ENCODE data around the gene HCFC2.

Gene HCFC2

GRCh38 chr12:104073699-104074098 lies 9.4 kb downstream of the HCFC2 start:
- TF ChIP-seq CEBPB (IDR thresholded peaks at IDR 0.05) (no peak), TAF1 (IDR thresholded peaks at IDR 0.05; ENCODE audit: low read depth) (no peak), ZBTB7A (IDR thresholded peaks at IDR 0.05; ENCODE audit: low read depth) (no peak), EP300 (IDR thresholded peaks at IDR 0.05; ENCODE audit: borderline replicate concordance) (no peak), TEAD4 (IDR thresholded peaks at IDR 0.05) (no peak), MAX (IDR thresholded peaks at IDR 0.05) (no peak), FOXM1 (IDR thresholded peaks at IDR 0.05; ENCODE audit: borderline replicate concordance, low read depth) (no peak), YY1 (IDR thresholded peaks at IDR 0.05; ENCODE audit: low read depth) (no peak), EGR1 (IDR thresholded peaks at IDR 0.05) (no peak), CREB1 (IDR thresholded peaks at IDR 0.05; ENCODE audit: low read depth) (no peak), RAD21 (IDR thresholded peaks at IDR 0.05; ENCODE audit: low read depth) (no peak), TCF12 (IDR thresholded peaks at IDR 0.05; ENCODE audit: low read depth) (no peak), NFIC (IDR thresholded peaks at IDR 0.05) (no peak)
- TF ChIP-seq, protein P1, sequence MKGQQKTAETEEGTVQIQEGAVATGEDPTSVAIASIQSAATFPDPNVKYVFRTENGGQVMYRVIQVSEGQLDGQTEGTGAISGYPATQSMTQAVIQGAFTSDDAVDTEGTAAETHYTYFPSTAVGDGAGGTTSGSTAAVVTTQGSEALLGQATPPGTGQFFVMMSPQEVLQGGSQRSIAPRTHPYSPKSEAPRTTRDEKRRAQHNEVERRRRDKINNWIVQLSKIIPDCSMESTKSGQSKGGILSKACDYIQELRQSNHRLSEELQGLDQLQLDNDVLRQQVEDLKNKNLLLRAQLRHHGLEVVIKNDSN (IDR thresholded peaks at IDR 0.05) = no peak
- TF ChIP-seq, protein P2, sequence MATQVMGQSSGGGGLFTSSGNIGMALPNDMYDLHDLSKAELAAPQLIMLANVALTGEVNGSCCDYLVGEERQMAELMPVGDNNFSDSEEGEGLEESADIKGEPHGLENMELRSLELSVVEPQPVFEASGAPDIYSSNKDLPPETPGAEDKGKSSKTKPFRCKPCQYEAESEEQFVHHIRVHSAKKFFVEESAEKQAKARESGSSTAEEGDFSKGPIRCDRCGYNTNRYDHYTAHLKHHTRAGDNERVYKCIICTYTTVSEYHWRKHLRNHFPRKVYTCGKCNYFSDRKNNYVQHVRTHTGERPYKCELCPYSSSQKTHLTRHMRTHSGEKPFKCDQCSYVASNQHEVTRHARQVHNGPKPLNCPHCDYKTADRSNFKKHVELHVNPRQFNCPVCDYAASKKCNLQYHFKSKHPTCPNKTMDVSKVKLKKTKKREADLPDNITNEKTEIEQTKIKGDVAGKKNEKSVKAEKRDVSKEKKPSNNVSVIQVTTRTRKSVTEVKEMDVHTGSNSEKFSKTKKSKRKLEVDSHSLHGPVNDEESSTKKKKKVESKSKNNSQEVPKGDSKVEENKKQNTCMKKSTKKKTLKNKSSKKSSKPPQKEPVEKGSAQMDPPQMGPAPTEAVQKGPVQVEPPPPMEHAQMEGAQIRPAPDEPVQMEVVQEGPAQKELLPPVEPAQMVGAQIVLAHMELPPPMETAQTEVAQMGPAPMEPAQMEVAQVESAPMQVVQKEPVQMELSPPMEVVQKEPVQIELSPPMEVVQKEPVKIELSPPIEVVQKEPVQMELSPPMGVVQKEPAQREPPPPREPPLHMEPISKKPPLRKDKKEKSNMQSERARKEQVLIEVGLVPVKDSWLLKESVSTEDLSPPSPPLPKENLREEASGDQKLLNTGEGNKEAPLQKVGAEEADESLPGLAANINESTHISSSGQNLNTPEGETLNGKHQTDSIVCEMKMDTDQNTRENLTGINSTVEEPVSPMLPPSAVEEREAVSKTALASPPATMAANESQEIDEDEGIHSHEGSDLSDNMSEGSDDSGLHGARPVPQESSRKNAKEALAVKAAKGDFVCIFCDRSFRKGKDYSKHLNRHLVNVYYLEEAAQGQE (IDR thresholded peaks at IDR 0.05; ENCODE audit: low read depth) = no peak

GRCh38 chr12:104079024-104079423 lies 14.7 kb downstream of the HCFC2 start:
- TF ChIP-seq CREB1 (IDR thresholded peaks at IDR 0.05; ENCODE audit: low read depth) = no peak
- TF ChIP-seq FOXM1 (IDR thresholded peaks at IDR 0.05; ENCODE audit: borderline replicate concordance, low read depth) = no peak
- TF ChIP-seq, protein P1 (IDR thresholded peaks at IDR 0.05) = no peak
- no peak for TF ChIP-seq ZBTB7A (IDR thresholded peaks at IDR 0.05; ENCODE audit: low read depth)

DNA sequence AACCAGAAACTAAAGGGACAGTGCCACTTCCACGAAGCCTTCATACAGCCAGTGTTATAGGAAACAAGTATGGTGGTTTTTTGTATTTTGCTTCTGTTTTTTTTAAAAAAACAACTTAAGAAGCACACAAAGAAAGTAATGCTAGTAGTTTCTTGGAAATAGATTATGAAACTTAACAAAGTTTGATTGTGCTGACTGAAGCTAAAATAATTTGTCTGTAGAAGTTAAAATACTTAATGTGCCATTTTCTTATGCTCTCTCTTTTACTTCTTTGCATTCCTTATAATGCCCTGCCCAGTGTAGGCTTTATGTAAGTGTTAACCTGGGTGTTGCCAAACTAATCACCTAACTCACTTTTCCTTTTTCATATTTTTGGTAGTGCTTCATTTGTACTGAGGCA lies 16.4 kb downstream of the HCFC2 start:
- TF ChIP-seq TEAD4 (IDR thresholded peaks at IDR 0.05) = no peak
- TF ChIP-seq EGR1 (IDR thresholded peaks at IDR 0.05) = no peak
- TF ChIP-seq TCF12 (IDR thresholded peaks at IDR 0.05; ENCODE audit: low read depth) = no peak
- TF ChIP-seq EP300 (IDR thresholded peaks at IDR 0.05; ENCODE audit: borderline replicate concordance) = no peak
- TF ChIP-seq NFIC (IDR thresholded peaks at IDR 0.05) = no peak
- TF ChIP-seq RAD21 (IDR thresholded peaks at IDR 0.05; ENCODE audit: low read depth) = no peak
- TF ChIP-seq ZBTB7A (IDR thresholded peaks at IDR 0.05; ENCODE audit: low read depth) = no peak
- TF ChIP-seq, protein P1 (IDR thresholded peaks at IDR 0.05) = no peak
- TF ChIP-seq YY1 (IDR thresholded peaks at IDR 0.05; ENCODE audit: low read depth) = no peak
- no peak for TF ChIP-seq MAX (IDR thresholded peaks at IDR 0.05)
- TF ChIP-seq CEBPB (IDR thresholded peaks at IDR 0.05) = no peak
- no peak for TF ChIP-seq FOXM1 (IDR thresholded peaks at IDR 0.05; ENCODE audit: borderline replicate concordance, low read depth)
- no peak for TF ChIP-seq CREB1 (IDR thresholded peaks at IDR 0.05; ENCODE audit: low read depth)
- TF ChIP-seq TAF1 (IDR thresholded peaks at IDR 0.05; ENCODE audit: low read depth) = no peak
- TF ChIP-seq, protein P2 (IDR thresholded peaks at IDR 0.05; ENCODE audit: low read depth) = no peak

- TF ChIP-seq, protein P1 (IDR thresholded peaks at IDR 0.05) = no peak
- TF ChIP-seq TCF12 (IDR thresholded peaks at IDR 0.05; ENCODE audit: low read depth) (no peak), TAF1 (IDR thresholded peaks at IDR 0.05; ENCODE audit: low read depth) (no peak)
Measured at GRCh38 chr12:104083769-104084475, 19.6 kb downstream of the HCFC2 start.

GRCh38 chr12:104090685-104091084 lies 26.4 kb downstream of the HCFC2 start:
- TF ChIP-seq, protein P2 (IDR thresholded peaks at IDR 0.05; ENCODE audit: low read depth) = no peak
- TF ChIP-seq, protein P1 (IDR thresholded peaks at IDR 0.05) = no peak
- TF ChIP-seq TEAD4 (IDR thresholded peaks at IDR 0.05) (no peak), YY1 (IDR thresholded peaks at IDR 0.05; ENCODE audit: low read depth) (no peak), TAF1 (IDR thresholded peaks at IDR 0.05; ENCODE audit: low read depth) (no peak), NFIC (IDR thresholded peaks at IDR 0.05) (no peak), FOXM1 (IDR thresholded peaks at IDR 0.05; ENCODE audit: borderline replicate concordance, low read depth) (no peak), ZBTB7A (IDR thresholded peaks at IDR 0.05; ENCODE audit: low read depth) (no peak), CREB1 (IDR thresholded peaks at IDR 0.05; ENCODE audit: low read depth) (no peak), RAD21 (IDR thresholded peaks at IDR 0.05; ENCODE audit: low read depth) (no peak), CEBPB (IDR thresholded peaks at IDR 0.05) (no peak), TCF12 (IDR thresholded peaks at IDR 0.05; ENCODE audit: low read depth) (no peak), MAX (IDR thresholded peaks at IDR 0.05) (no peak)
